GM12878 (cell line): ENCODE measurements around the gene MXRA8. TPM values are rescaled to one million over a fixed set of nuclear protein-coding genes. Genes with fewer than 3 reads are reported as not detected.

Source experiments
- ATAC-seq: fragments of 200-7000 bp; cut with Tn5 transposase; 3 replicates; pipeline ENCODE4 v1.9.1; 2020; ENCODE audit warnings: mild to moderate bottlenecking, moderate library complexity
- BruUV-seq: library from RNA; stranded (reverse); fragments of 400-500 nt; replicated peaks from 2 replicates; lab custom pipeline; 2021; lab: Mats Ljungman, UMichigan
- CTCF ChIA-PET: fragments of 300-600 bp; sonication (Branson Sonifier 250); formaldehyde crosslinking; extraction: SDS; loops from one replicate; lab custom pipeline; 2021; ENCODE audit warnings: inconsistent platforms; lab: Yijun Ruan, JAX
- POLR2A ChIA-PET: fragments of 350-600 bp; formaldehyde crosslinking; extraction: SDS; loops from one replicate; lab custom pipeline; 2021; ENCODE audit warnings: inconsistent platforms; lab: Charles Lee
- RAD21 ChIA-PET: fragments of 300-600 bp; sonication (Branson Sonifier 250); formaldehyde crosslinking; loops from one replicate; lab custom pipeline; 2023; ENCODE audit warnings: antibody characterized with exemption; ENCODE audit not compliant: unreplicated experiment; lab: Charles Lee
- SMC1A ChIA-PET: fragments of 300-600 bp; sonication (Branson Sonifier 250); formaldehyde crosslinking; loops from one replicate; lab custom pipeline; 2023; ENCODE audit not compliant: unreplicated experiment, uncharacterized antibody; lab: Charles Lee
- DNase-seq: peaks from one replicate; pipeline ENCODE4 v3.0.0-alpha.2; 2011; ENCODE audit warnings: low read depth, low spot score
- FAIRE-seq: peaks from 3 replicates; lab custom pipeline; 2011; peaks lifted over from hg19 to GRCh38; lab: Jason Lieb, UNC
- H2AFZ ChIP-seq: 2 replicates; pipeline ENCODE4 v1.6.0; 2011; ENCODE audit warnings: low read depth, low read length, control low read depth; ENCODE audit not compliant: control insufficient read depth
- H3K27ac ChIP-seq: 2 replicates; pipeline ENCODE4 v1.5.1; 2011; ENCODE audit warnings: control low read depth; ENCODE audit not compliant: control insufficient read depth, insufficient read depth
- H3K27me3 ChIP-seq, 2 experiments: replicated peaks in 1 of 2; 2 replicates each; pipeline versions ENCODE4 v1.6.0 to v1.6.1; 2011; ENCODE audit warnings: low read length in 1 of 2; ENCODE audit not compliant: control insufficient read depth in 2 of 2, insufficient read depth in 2 of 2
- H3K36me3 ChIP-seq, 2 experiments: 2 replicates each; pipeline ENCODE4 v1.5.1; 2011; ENCODE audit warnings: low read length in 1 of 2; ENCODE audit not compliant: control insufficient read depth in 2 of 2, insufficient read depth in 2 of 2
- H3K4me1 ChIP-seq: 2 replicates; pipeline ENCODE4 v1.6.1; 2011; ENCODE audit warnings: mild to moderate bottlenecking, low read length, moderate library complexity, mixed read lengths; ENCODE audit not compliant: control insufficient read depth, insufficient read depth
- H3K4me2 ChIP-seq: 2 replicates; pipeline ENCODE4 v1.6.0; 2011; ENCODE audit warnings: control low read depth; ENCODE audit not compliant: control insufficient read depth, insufficient read depth
- H3K4me3 ChIP-seq: fragments of 200-600 bp; sonication (generic); 2 replicates; pipeline ENCODE4 v1.5.1; 2016
- H3K79me2 ChIP-seq: 2 replicates; pipeline ENCODE4 v1.6.0; 2011; ENCODE audit warnings: low read length; ENCODE audit not compliant: control insufficient read depth, insufficient read depth
- H3K9ac ChIP-seq: 2 replicates; pipeline ENCODE4 v1.8.0; 2011; ENCODE audit warnings: low read length, control low read depth, mixed read lengths; ENCODE audit not compliant: control insufficient read depth, insufficient read depth
- H3K9me3 ChIP-seq: replicated peaks from 3 replicates; pipeline ENCODE4 v1.5.1; 2011; ENCODE audit warnings: mild to moderate bottlenecking, low read length; ENCODE audit not compliant: control insufficient read depth, insufficient read depth
- H4K20me1 ChIP-seq: 2 replicates; pipeline ENCODE4 v1.6.0; 2011; ENCODE audit not compliant: control insufficient read depth, insufficient read depth
- ASH2L ChIP-seq: fragments of 300-600, 200-600 bp; sonication (generic); IDR thresholded peaks from 2 replicates; pipeline ENCODE4 v1.6.1; 2017; ENCODE audit warnings: low read depth, mild to moderate bottlenecking, borderline replicate concordance
- DPF2 ChIP-seq: fragments of 450-650 bp; IDR thresholded peaks from 2 replicates; pipeline ENCODE4 v1.6.1; 2017; ENCODE audit warnings: mild to moderate bottlenecking
- E2F8 ChIP-seq: fragments of 450-650 bp; IDR thresholded peaks from 2 replicates; pipeline ENCODE4 v1.6.1; 2018; ENCODE audit warnings: mild to moderate bottlenecking, low read depth, moderate library complexity; ENCODE audit not compliant: partially characterized antibody
- EGR1 ChIP-seq, 2 experiments: IDR thresholded peaks; 1 replicate in 1 of 2; 2 replicates in 1 of 2; pipeline ENCODE4 v1.6.1; 2011 to 2012; ENCODE audit warnings: low read depth in 2 of 2, low read length in 2 of 2, borderline replicate concordance in 1 of 2, mild to moderate bottlenecking in 1 of 2, moderate library complexity in 1 of 2
- GABPA ChIP-seq: IDR thresholded peaks from 2 replicates; pipeline ENCODE4 v1.6.1; 2014; ENCODE audit warnings: antibody characterized with exemption, low read depth, mild to moderate bottlenecking, inconsistent platforms
- GATAD2B ChIP-seq: fragments of 450-650 bp; conservative IDR thresholded peaks from 2 replicates; pipeline ENCODE4 v1.6.1; 2017; ENCODE audit warnings: low read depth, mild to moderate bottlenecking, moderate library complexity
- HDAC2 ChIP-seq: fragments of 200-600 bp; sonication (generic); IDR thresholded peaks from 2 replicates; pipeline ENCODE4 v1.6.1; 2017
- HDGF ChIP-seq: fragments of 450-650 bp; IDR thresholded peaks from 2 replicates; pipeline ENCODE4 v1.6.1; 2016; ENCODE audit warnings: antibody characterized with exemption
- IKZF1 ChIP-seq: fragments of 450-650 bp; conservative IDR thresholded peaks from 2 replicates; pipeline ENCODE4 v1.6.1; 2017; ENCODE audit warnings: antibody characterized with exemption, mild to moderate bottlenecking
- MAX ChIP-seq: IDR thresholded peaks from 2 replicates; pipeline ENCODE4 v1.6.1; 2012; ENCODE audit warnings: low read depth, low read length, improper control_type of control experiment
- NBN ChIP-seq: fragments of 450-650 bp; IDR thresholded peaks from 2 replicates; pipeline ENCODE4 v1.6.1; 2016
- NFIC ChIP-seq: IDR thresholded peaks from 2 replicates; pipeline ENCODE4 v1.6.1; 2012; ENCODE audit warnings: low read depth, mild to moderate bottlenecking, inconsistent platforms, low read length, moderate library complexity
- NKRF ChIP-seq: fragments of 450-650 bp; conservative IDR thresholded peaks from 2 replicates; pipeline ENCODE4 v1.6.1; 2017; ENCODE audit warnings: mild to moderate bottlenecking, moderate library complexity
- SIN3A ChIP-seq: IDR thresholded peaks from 2 replicates; pipeline ENCODE4 v1.6.1; 2012; ENCODE audit warnings: low read depth, low read length, improper control_type of control experiment
- SREBF2 ChIP-seq: IDR thresholded peaks from 2 replicates; pipeline ENCODE4 v1.6.1; 2012; ENCODE audit warnings: mild to moderate bottlenecking, low read length
- SUPT20H ChIP-seq: IDR thresholded peaks from 2 replicates; pipeline ENCODE4 v1.6.1; 2011; ENCODE audit warnings: low read depth, mild to moderate bottlenecking, low read length, moderate library complexity, borderline replicate concordance; ENCODE audit not compliant: control insufficient read depth
- SUZ12 ChIP-seq: fragments of 200-600 bp; sonication (generic); IDR thresholded peaks from one replicate; pipeline ENCODE4 v1.6.1; 2018; ENCODE audit warnings: antibody characterized with exemption, mild to moderate bottlenecking; ENCODE audit not compliant: unreplicated experiment
- ZNF622 ChIP-seq: fragments of 450-650 bp; IDR thresholded peaks from 2 replicates; pipeline ENCODE4 v1.6.1; 2017; ENCODE audit warnings: mild to moderate bottlenecking, inconsistent platforms
- WGBS: methylation state at CpG from one replicate; pipeline ENCODE4 v1.1.6; 2016; ENCODE audit warnings: low lambda C conversion rate; ENCODE audit not compliant: insufficient replicate concordance, insufficient coverage; ENCODE audit errors: missing lambda C conversion rate; 5-methylcytosine and 5-hydroxymethylcytosine counted together
- in situ Hi-C: fragments of 300-500 bp; cut with MboI; formaldehyde crosslinking; loops from 9 replicates; pipeline ENCODE4 v1.14.3; 2018; ENCODE audit warnings: mixed read lengths
- intact Hi-C: fragments of 100-400 bp; cut with micrococcal nuclease; formaldehyde crosslinking; loops from one replicate; pipeline ENCODE4 v1.14.2; 2022; ENCODE audit not compliant: unreplicated experiment
- polyA plus RNA-seq, 11 experiments: library from polyadenylated mRNA; depleted of rRNA in 4 of 11; unstranded in 6 of 11; stranded (reverse) in 5 of 11; fragments of >200 nt; fragmentation: Nextera tagmentation in 4 of 11; fragmentation: Illumina TruSeq in 1 of 11; extraction: Ambion mirVana in 4 of 11; extraction: Trizol in 1 of 11; gene quantifications; 1 replicate in 1 of 11; 2 replicates in 10 of 11; pipeline versions ENCODE4 v1.2.1 to v1.2.3, GENCODE V29; 2011 to 2016; ENCODE audit warnings: inconsistent platforms in 2 of 11, missing spikeins in 2 of 11, low read depth in 1 of 11
- total RNA-seq, 4 experiments: library from RNA; depleted of rRNA in 3 of 4; stranded (reverse); fragments of >200 nt in 3 of 4; fragmentation: Illumina TruSeq in 1 of 4; extraction: Trizol in 1 of 4; gene quantifications; 2 replicates each; pipeline versions ENCODE4 v1.2.1 to v1.2.3, GENCODE V29; 2013 to 2021

Gene MXRA8
- total and polyA plus RNA-seq, 10 of the 15 experiments (the other 5 are each of a cell fraction or from before 2014, with no cell fraction given), result 0.11 to 0.54 (median 0.21) TPM; not detected in 6

- ATAC-seq, result no peak
- no peak for FAIRE-seq
- ChIA-PET RAD21 (no interaction called here), CTCF (no interaction called here), SMC1A (no interaction called here), POLR2A (interaction anchor here (1.0 kb wide), 1 partner anchor 19 kb away, joined by 3 read pairs; no protein-coding TSS in a partner anchor)
- Histone ChIP-seq H3K9ac (no peak overlapping the region), H3K36me3 (peaks cover 3 to 11% of the 10 kb centered on the region in 2 experiments; a peak in 3 of 4 replicates), H3K27me3 (no peaks in the 10 kb centered on the region), H3K27ac (no peak overlapping the region), H3K79me2 (peaks cover 5% of the 10 kb centered on the region), H2AFZ (no peak overlapping the region), H3K4me1 (peaks cover 3% of the 10 kb centered on the region; the same call in 1 of the 2 replicates), H3K4me2 (no peak overlapping the region), H3K9me3 (no peaks in the 10 kb centered on the region), H4K20me1 (no peaks in the 10 kb centered on the region), H3K4me3 (no peak overlapping the region)
- no peak for TF ChIP-seq HDGF
- no peak for TF ChIP-seq ASH2L
- TF ChIP-seq EGR1 (IDR thresholded peaks at IDR 0.05; ENCODE audit: borderline replicate concordance in 1 of 2, low read depth in 2 of 2, low read length in 2 of 2), result no peak
- no peak for TF ChIP-seq MAX
- TF ChIP-seq IKZF1, result no peak
- TF ChIP-seq DPF2, result no peak
- no peak for TF ChIP-seq SUPT20H
- TF ChIP-seq GABPA, result no peak
- TF ChIP-seq SUZ12, result no peak
- no peak for TF ChIP-seq NFIC
- TF ChIP-seq SREBF2, result no peak
- TF ChIP-seq HDAC2, result no peak
- TF ChIP-seq SIN3A, result no peak
- no peak for TF ChIP-seq NBN
- no peak for TF ChIP-seq NKRF
- TF ChIP-seq GATAD2B, result no peak
- TF ChIP-seq ZNF622, result no peak
- TF ChIP-seq E2F8, result no peak
- 97% methylated on average over 16 of the region's 16 CpGs for WGBS
- BruUV-seq, result no TSS peak
- intact Hi-C loops, result no loop called here
- DNase-seq, result no peak
- in situ Hi-C loops, result no loop called here
Observed at GRCh38 chr1:1380860-1381259, 22.5 kb upstream of the MXRA8 start.
